Effector memory CD8-positive, alpha-beta T cell (primary cell): ENCODE measurements around the gene FUT8.

Experiments used
- ATAC-seq: fragments of 150-1000 bp; cut with Tn5 transposase; replicated peaks from 2 replicates; pipeline ENCODE4 v1.10.0; 2021; ENCODE audit warnings: mild to moderate bottlenecking, moderate library complexity
- DNase-seq, 3 experiments: peaks; one replicate each; pipeline ENCODE4 v3.0.0; 2021
- H3K27ac Mint-ChIP-seq, 2 donors: one replicate each; pipeline ENCODE4 v1.8.0; 2022; ENCODE audit warnings: mild to moderate bottlenecking in 2 of 2, mixed read lengths in 2 of 2, moderate library complexity in 2 of 2
- H3K27me3 Mint-ChIP-seq, 2 donors: one replicate each; pipeline ENCODE4 v1.8.0; 2022; ENCODE audit warnings: mixed read lengths in 2 of 2
- H3K36me3 Mint-ChIP-seq: one replicate; pipeline ENCODE4 v1.8.0; 2022; ENCODE audit warnings: mild to moderate bottlenecking, moderate library complexity, mixed read lengths; ENCODE audit not compliant: insufficient read depth
- H3K4me1 Mint-ChIP-seq, 2 donors: one replicate each; pipeline ENCODE4 v1.8.0; 2022; ENCODE audit warnings: low read depth in 2 of 2, mixed read lengths in 2 of 2
- H3K4me3 Mint-ChIP-seq, 2 donors: one replicate each; pipeline ENCODE4 v1.8.0; 2022; ENCODE audit warnings: mild to moderate bottlenecking in 2 of 2, mixed read lengths in 2 of 2, moderate library complexity in 2 of 2
- H3K9me3 Mint-ChIP-seq, 2 donors: one replicate each; pipeline ENCODE4 v1.8.0; 2022; ENCODE audit warnings: mixed read lengths in 2 of 2

FUT8 gene

GRCh38 chr14:65788876-65789275 is 376.3 kb downstream of the FUT8 start:
- Mint-ChIP-seq H3K4me3 (no peak overlapping the region), H3K36me3 (peaks cover 3% of the 10 kb centered on the region), H3K9me3 (no peaks in the 10 kb centered on the region), H3K27me3 (peaks cover 22 to 31% of the 10 kb centered on the region in 2 donors), H3K4me1 (no peaks in the 10 kb centered on the region), H3K27ac (no peak overlapping the region)
- DNase-seq (no peak), ATAC-seq (no peak)

DNA sequence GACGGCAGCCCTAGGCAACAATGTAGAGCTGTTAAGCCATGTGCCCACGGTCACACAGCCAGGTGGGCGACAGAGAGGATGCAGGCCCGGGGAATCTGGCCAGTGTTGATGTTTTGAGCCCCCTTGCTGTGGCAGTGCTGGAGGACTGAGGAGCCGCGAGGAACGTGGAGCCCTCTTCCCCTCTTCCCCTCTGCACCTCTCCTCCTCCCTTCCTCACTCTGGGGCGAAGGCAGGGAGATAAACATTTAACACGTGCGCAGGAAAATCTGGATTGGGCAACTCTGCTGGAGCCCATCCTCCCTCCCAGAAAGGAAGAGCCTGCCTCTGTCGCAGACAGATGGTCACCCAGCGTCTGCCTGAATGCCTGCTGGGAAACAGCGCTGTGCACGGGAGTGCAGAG is 376.8 kb downstream of the FUT8 start:
- no peaks in the 10 kb centered on the region for H3K4me1 Mint-ChIP-seq
- peaks cover 3% of the 10 kb centered on the region for H3K36me3 Mint-ChIP-seq
- DNase-seq (no peak), ATAC-seq (no peak)
- H3K27me3 Mint-ChIP-seq, result peaks cover 19 to 26% of the 10 kb centered on the region in 2 donors
- H3K27ac Mint-ChIP-seq, result no peak overlapping the region
- H3K4me3 Mint-ChIP-seq, result no peak overlapping the region
- no peaks in the 10 kb centered on the region for H3K9me3 Mint-ChIP-seq

GRCh38 chr14:65790172-65790815 is 377.8 kb downstream of the FUT8 start:
- H3K27ac Mint-ChIP-seq, result no peak overlapping the region
- no peak overlapping the region for H3K4me3 Mint-ChIP-seq
- DNase-seq, result no peak

DNA sequence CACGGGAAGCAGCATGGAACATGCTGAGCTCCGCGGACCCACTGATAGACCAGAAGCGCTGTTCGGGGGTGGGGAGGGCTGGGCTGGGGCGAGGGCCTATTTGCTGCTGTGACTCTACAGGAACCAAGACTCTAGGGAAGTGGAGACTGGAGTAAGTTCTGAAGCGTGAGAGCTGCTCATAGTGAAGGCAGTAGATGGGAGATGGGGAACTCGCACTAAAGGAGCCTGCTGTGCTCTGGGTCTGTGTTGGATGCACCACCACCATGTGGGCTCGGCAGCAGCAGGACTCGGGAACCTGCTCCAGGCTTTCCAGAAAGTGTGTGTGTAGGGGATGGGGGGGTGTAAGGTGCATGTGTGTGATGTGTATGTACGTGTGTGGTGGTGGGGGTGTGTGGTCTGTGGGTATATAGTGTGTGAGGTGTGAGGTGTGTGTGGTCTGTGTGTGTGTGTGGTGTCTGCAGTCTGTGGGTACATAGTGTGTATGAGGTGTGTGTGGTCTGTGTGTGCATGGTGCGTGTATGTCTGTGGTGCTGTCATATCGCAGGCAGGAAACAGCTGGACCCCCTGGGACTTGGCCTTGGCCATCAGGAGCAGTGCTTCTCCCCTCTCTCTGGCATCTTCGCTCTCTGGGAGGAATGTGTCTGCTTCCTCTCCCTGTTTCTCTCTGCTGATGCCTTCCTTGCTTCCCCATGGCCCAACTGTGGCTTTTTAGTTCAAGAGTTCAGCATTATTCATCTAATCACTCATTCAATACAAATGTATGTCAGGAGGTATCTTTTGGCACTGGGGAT is 378.9 kb downstream of the FUT8 start:
- H3K36me3 Mint-ChIP-seq, result no peaks in the 10 kb centered on the region
- ATAC-seq, result peak; percentile 99
- no peak overlapping the region for H3K4me3 Mint-ChIP-seq
- H3K4me1 Mint-ChIP-seq, result no peaks in the 10 kb centered on the region
- no peaks in the 10 kb centered on the region for H3K9me3 Mint-ChIP-seq
- peaks cover 6 to 15% of the 10 kb centered on the region in 2 donors for H3K27me3 Mint-ChIP-seq
- H3K27ac Mint-ChIP-seq, result no peak overlapping the region
- peak; percentile 24 to 35 (median 26) for DNase-seq

More at GRCh38 chr14:65790172-65790815, 377.8 kb downstream of the FUT8 start:
- H3K9me3 Mint-ChIP-seq, result no peaks in the 10 kb centered on the region
- H3K36me3 Mint-ChIP-seq, result no peaks in the 10 kb centered on the region
- no peaks in the 10 kb centered on the region for H3K4me1 Mint-ChIP-seq
- H3K27me3 Mint-ChIP-seq, result peaks cover 13 to 17% of the 10 kb centered on the region in 2 donors
- no peak for ATAC-seq

- no peak for DNase-seq
- Mint-ChIP-seq H3K4me1 (no peaks in the 10 kb centered on the region), H3K27ac (no peak overlapping the region), H3K27me3 (peaks cover 3 to 9% of the 10 kb centered on the region in 2 donors), H3K36me3 (no peaks in the 10 kb centered on the region), H3K4me3 (no peak overlapping the region), H3K9me3 (no peaks in the 10 kb centered on the region)
- ATAC-seq, result no peak
These were observed 379.8 kb downstream of the FUT8 start for GRCh38 chr14:65792208-65792905.
